ENCODE measurements around the gene ACER2.
"Not testable (repeated sequence)": the region's sequence is repeated elsewhere in the genome, so short reads cannot be mapped to it uniquely, and the experiment has no call there.

ACER2 gene

GRCh38 chr9:19424176-19424779, 15.5 kb downstream of the ACER2 start:
- DNase-seq (ENCODE audit: insufficient read length, low spot score) (no peak), FAIRE-seq (no peak)
- no peak for TF ChIP-seq CTCF (IDR thresholded peaks at IDR 0.05; ENCODE audit: insufficient read depth, missing control alignments)

GRCh38 chr9:19429595-19429994, 20.8 kb downstream of the ACER2 start:
- FAIRE-seq: no peak
- no peak for TF ChIP-seq CTCF (IDR thresholded peaks at IDR 0.05; ENCODE audit: insufficient read depth, missing control alignments)
- DNase-seq (ENCODE audit: insufficient read length, low spot score): no peak

GRCh38 chr9:19430201-19430760, 21.5 kb downstream of the ACER2 start:
- FAIRE-seq (no peak), DNase-seq (ENCODE audit: insufficient read length, low spot score) (no peak)
- TF ChIP-seq CTCF (IDR thresholded peaks at IDR 0.05; ENCODE audit: insufficient read depth, missing control alignments): no peak

- FAIRE-seq: no peak
- TF ChIP-seq CTCF (IDR thresholded peaks at IDR 0.05; ENCODE audit: insufficient read depth, missing control alignments): no peak
- no peak for DNase-seq (ENCODE audit: insufficient read length, low spot score)
Measured at GRCh38 chr9:19431361-19432171, 22.8 kb downstream of the ACER2 start.

- no peak for FAIRE-seq
- no peak for TF ChIP-seq CTCF (IDR thresholded peaks at IDR 0.05; ENCODE audit: insufficient read depth, missing control alignments)
Measured at GRCh38 chr9:19432473-19432872, 23.7 kb downstream of the ACER2 start.

GRCh38 chr9:19433729-19434128, 24.9 kb downstream of the ACER2 start:
- not testable (repeated sequence) for DNase-seq (ENCODE audit: insufficient read length, low spot score); FAIRE-seq

More at GRCh38 chr9:19432473-19432872, 23.7 kb downstream of the ACER2 start:
- no peak for DNase-seq (ENCODE audit: insufficient read length, low spot score)

GRCh38 chr9:19440376-19440775, 31.6 kb downstream of the ACER2 start:
- no peak for DNase-seq (ENCODE audit: insufficient read length, low spot score)
- no peak for TF ChIP-seq CTCF (IDR thresholded peaks at IDR 0.05; ENCODE audit: insufficient read depth, missing control alignments)

More at GRCh38 chr9:19440376-19440775, 31.6 kb downstream of the ACER2 start:
- no peak for FAIRE-seq

Data from D721Med (cell line).